H1 (cell line): ENCODE results near the gene PAX5.

ENCODE experiments used
- NRF1 ChIP-seq: IDR thresholded peaks from 2 replicates; pipeline ENCODE4 v1.6.1; 2011; ENCODE audit warnings: mild to moderate bottlenecking, low read depth, low read length, improper control_type of control experiment
- RFX5 ChIP-seq: IDR thresholded peaks from 2 replicates; pipeline ENCODE4 v1.6.1; 2011; ENCODE audit warnings: low read depth, low read length, improper control_type of control experiment, borderline replicate concordance
- ZNF274 ChIP-seq: IDR thresholded peaks from 2 replicates; pipeline ENCODE4 v1.7.0; 2012; ENCODE audit warnings: low read length, borderline replicate concordance; ENCODE audit errors: extremely low read depth
- TF ChIP-seq, protein P1 (sequence below), 3 experiments: IDR thresholded peaks; 1 replicate in 2 of 3; 2 replicates in 1 of 3; pipeline versions ENCODE4 v1.5.1 to v1.6.1; 2011; ENCODE audit warnings: low read length in 3 of 3, mild to moderate bottlenecking in 3 of 3, inconsistent platforms in 2 of 3, low read depth in 1 of 3, moderate library complexity in 1 of 3; ENCODE audit not compliant: insufficient read depth in 1 of 3; ENCODE audit errors: control extremely low read depth in 1 of 3

GRCh38 chr9:37001459-37001858 is 32.6 kb downstream of the PAX5 start:
- TF ChIP-seq, protein P1, sequence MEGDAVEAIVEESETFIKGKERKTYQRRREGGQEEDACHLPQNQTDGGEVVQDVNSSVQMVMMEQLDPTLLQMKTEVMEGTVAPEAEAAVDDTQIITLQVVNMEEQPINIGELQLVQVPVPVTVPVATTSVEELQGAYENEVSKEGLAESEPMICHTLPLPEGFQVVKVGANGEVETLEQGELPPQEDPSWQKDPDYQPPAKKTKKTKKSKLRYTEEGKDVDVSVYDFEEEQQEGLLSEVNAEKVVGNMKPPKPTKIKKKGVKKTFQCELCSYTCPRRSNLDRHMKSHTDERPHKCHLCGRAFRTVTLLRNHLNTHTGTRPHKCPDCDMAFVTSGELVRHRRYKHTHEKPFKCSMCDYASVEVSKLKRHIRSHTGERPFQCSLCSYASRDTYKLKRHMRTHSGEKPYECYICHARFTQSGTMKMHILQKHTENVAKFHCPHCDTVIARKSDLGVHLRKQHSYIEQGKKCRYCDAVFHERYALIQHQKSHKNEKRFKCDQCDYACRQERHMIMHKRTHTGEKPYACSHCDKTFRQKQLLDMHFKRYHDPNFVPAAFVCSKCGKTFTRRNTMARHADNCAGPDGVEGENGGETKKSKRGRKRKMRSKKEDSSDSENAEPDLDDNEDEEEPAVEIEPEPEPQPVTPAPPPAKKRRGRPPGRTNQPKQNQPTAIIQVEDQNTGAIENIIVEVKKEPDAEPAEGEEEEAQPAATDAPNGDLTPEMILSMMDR (IDR thresholded peaks at IDR 0.05; ENCODE audit: control extremely low read depth in 1 of 3, insufficient read depth in 1 of 3, low read depth in 1 of 3, low read length in 3 of 3) = no peak
- TF ChIP-seq ZNF274 (no peak), RFX5 (no peak), NRF1 (no peak)
